Measurements from ENCODE around the gene BCR.

The BCR gene

GRCh38 chr22:23351321-23351720, 171.0 kb downstream of the BCR start:
- TF ChIP-seq, protein P1, sequence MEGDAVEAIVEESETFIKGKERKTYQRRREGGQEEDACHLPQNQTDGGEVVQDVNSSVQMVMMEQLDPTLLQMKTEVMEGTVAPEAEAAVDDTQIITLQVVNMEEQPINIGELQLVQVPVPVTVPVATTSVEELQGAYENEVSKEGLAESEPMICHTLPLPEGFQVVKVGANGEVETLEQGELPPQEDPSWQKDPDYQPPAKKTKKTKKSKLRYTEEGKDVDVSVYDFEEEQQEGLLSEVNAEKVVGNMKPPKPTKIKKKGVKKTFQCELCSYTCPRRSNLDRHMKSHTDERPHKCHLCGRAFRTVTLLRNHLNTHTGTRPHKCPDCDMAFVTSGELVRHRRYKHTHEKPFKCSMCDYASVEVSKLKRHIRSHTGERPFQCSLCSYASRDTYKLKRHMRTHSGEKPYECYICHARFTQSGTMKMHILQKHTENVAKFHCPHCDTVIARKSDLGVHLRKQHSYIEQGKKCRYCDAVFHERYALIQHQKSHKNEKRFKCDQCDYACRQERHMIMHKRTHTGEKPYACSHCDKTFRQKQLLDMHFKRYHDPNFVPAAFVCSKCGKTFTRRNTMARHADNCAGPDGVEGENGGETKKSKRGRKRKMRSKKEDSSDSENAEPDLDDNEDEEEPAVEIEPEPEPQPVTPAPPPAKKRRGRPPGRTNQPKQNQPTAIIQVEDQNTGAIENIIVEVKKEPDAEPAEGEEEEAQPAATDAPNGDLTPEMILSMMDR (IDR thresholded peaks at IDR 0.05; ENCODE audit: insufficient read depth, low read depth, low read length, missing control alignments) = no peak
- no peak for DNase-seq (ENCODE audit: low read depth)
- no peak overlapping the region for H3K4me3 ChIP-seq (ENCODE audit: low read length)

DNA sequence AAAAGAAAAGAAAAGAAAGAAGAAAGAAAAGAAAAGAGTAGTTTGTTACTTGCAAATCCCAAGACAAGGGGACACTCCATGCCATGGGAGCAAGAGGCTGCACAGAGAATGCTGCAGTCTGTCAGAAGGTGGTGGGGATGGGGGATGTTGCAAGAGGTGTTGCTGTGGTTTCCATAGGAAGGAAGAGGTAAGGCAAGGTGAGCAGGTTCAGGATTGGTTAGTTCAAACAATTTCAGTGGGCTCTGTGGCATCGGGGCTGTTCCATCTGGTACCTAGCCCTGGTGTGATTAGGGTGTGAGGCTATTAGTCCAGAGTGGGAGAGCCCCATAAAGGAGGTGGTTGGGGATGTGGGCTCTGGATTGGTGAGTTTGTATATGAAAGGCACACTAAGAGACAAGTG, 172.7 kb downstream of the BCR start:
- H3K4me3 ChIP-seq (ENCODE audit: low read length) = no peak overlapping the region
- DNase-seq (ENCODE audit: low read depth) = no peak
- TF ChIP-seq, protein P1 (IDR thresholded peaks at IDR 0.05; ENCODE audit: insufficient read depth, low read depth, low read length, missing control alignments) = no peak

- TF ChIP-seq, protein P1 (IDR thresholded peaks at IDR 0.05; ENCODE audit: insufficient read depth, low read depth, low read length, missing control alignments) = no peak
- no peak overlapping the region for H3K4me3 ChIP-seq (ENCODE audit: low read length)
- DNase-seq (ENCODE audit: low read depth) = no peak
Observed at GRCh38 chr22:23353696-23354095, 173.4 kb downstream of the BCR start.

- TF ChIP-seq, protein P1 (IDR thresholded peaks at IDR 0.05; ENCODE audit: insufficient read depth, low read depth, low read length, missing control alignments) = no peak
- H3K4me3 ChIP-seq (ENCODE audit: low read length) = no peak overlapping the region
- no peak for DNase-seq (ENCODE audit: low read depth)
Observed at GRCh38 chr22:23356094-23356493, 175.8 kb downstream of the BCR start.

DNA sequence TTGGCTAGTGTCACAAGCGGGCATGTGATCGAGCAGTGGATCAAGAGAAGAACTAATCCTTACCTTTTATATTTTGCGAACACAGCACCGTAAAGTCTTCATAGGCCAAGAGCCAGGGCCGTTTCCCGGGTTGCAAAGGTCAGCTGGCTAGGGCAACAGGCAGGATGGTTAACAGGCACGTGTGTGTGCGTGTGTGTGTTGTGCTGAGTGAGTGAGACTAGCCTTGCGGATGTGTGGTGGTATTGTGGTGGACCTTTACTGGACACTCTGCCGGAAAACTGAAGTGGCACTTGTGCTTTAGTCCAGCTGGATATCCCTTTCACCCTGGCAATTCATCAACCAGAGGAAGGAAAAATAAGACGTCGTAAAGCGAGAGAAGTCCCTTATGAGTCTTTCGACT, 176.7 kb downstream of the BCR start:
- DNase-seq (ENCODE audit: low read depth) = no peak
- TF ChIP-seq, protein P1 (IDR thresholded peaks at IDR 0.05; ENCODE audit: insufficient read depth, low read depth, low read length, missing control alignments) = no peak
- no peak overlapping the region for H3K4me3 ChIP-seq (ENCODE audit: low read length)

GRCh38 chr22:23359583-23360123, 179.3 kb downstream of the BCR start:
- DNase-seq (ENCODE audit: low read depth) = no peak
- no peak overlapping the region for H3K4me3 ChIP-seq (ENCODE audit: low read length)
- TF ChIP-seq, protein P1 (IDR thresholded peaks at IDR 0.05; ENCODE audit: insufficient read depth, low read depth, low read length, missing control alignments) = no peak

- TF ChIP-seq, protein P1 (IDR thresholded peaks at IDR 0.05; ENCODE audit: insufficient read depth, low read depth, low read length, missing control alignments) = no peak
- no peak overlapping the region for H3K4me3 ChIP-seq (ENCODE audit: low read length)
- DNase-seq (ENCODE audit: low read depth) = no peak
Observed at GRCh38 chr22:23361676-23362075, 181.4 kb downstream of the BCR start.

Data from epithelial cell of esophagus (primary cell).